Stomach (tissue), 9 donors: ENCODE results near the gene CENATAC. TPM values are rescaled to one million over a fixed set of nuclear protein-coding genes. Genes with fewer than 3 reads are reported as not detected.
A peak's percentile ranks its signal among the peaks of the same experiment; 100 is the strongest.

Source experiments
- DNase-seq, 2 donors: peaks; one replicate each; pipeline versions ENCODE4 v3.0.0 to v3.0.0-alpha.2; 2013 to 2019
- H3K27ac ChIP-seq, 5 donors: fragments of 200-600 bp in 4 of 5; sonication (generic) in 4 of 5; one replicate each; pipeline ENCODE4 v1.5.1; 2013 to 2019; ENCODE audit warnings: mild to moderate bottlenecking in 1 of 5, moderate library complexity in 1 of 5
- H3K27me3 ChIP-seq, 3 donors: fragments of 200-600 bp; sonication (generic); one replicate each; pipeline ENCODE4 v1.5.1; 2017 to 2019; ENCODE audit warnings: mixed run types in 1 of 3
- H3K36me3 ChIP-seq, 4 donors: fragments of 200-600 bp; sonication (generic); 1 replicate in 3 of 4; 2 replicates in 1 of 4; pipeline ENCODE4 v1.5.1; 2016 to 2019
- H3K4me1 ChIP-seq, 4 donors: fragments of 200-600 bp; sonication (generic); one replicate each; pipeline ENCODE4 v1.5.1; 2016 to 2019
- H3K4me3 ChIP-seq, 4 donors: fragments of 200-600 bp; sonication (generic) in 3 of 4; one replicate each; pipeline ENCODE4 v1.5.1; 2016 to 2019; ENCODE audit warnings: mild to moderate bottlenecking in 1 of 4
- H3K9me3 ChIP-seq, 4 donors: fragments of 200-600 bp; sonication (generic); one replicate each; pipeline ENCODE4 v1.5.1; 2016 to 2019
- CTCF ChIP-seq, 7 experiments: fragments of 450-650 bp in 4 of 7; fragments of 200-600 bp in 3 of 7; sonication (generic) in 3 of 7; IDR thresholded peaks; one replicate each; pipeline ENCODE4 v1.5.1; 2016 to 2019; ENCODE audit warnings: antibody characterized with exemption in 7 of 7, control low read depth in 2 of 7, mild to moderate bottlenecking in 1 of 7
- EP300 ChIP-seq: sonication (generic); formaldehyde crosslinking; IDR thresholded peaks from one replicate; pipeline ENCODE4 v1.6.1; 2017; ENCODE audit warnings: antibody characterized with exemption
- POLR2A ChIP-seq, 4 donors: fragments of 450-650 bp; IDR thresholded peaks; one replicate each; pipeline ENCODE4 v1.6.1; 2016; ENCODE audit warnings: antibody characterized with exemption in 4 of 4, control low read depth in 2 of 4, mild to moderate bottlenecking in 1 of 4, moderate library complexity in 1 of 4
- POLR2AphosphoS5 ChIP-seq, 3 donors: sonication (generic); formaldehyde crosslinking; IDR thresholded peaks; one replicate each; pipeline ENCODE4 v1.6.1; 2016; ENCODE audit warnings: antibody characterized with exemption in 3 of 3
- WGBS, 5 donors: extraction: QIAGEN DNeasy Blood & Tissue Kit in 3 of 5; methylation state at CpG; one replicate each; pipeline versions ENCODE4 v1.1.5 to v1.1.7; 2013 to 2018; 5-methylcytosine and 5-hydroxymethylcytosine counted together
- intact Hi-C: fragments of 100-400 bp; cut with DNase I; formaldehyde crosslinking; loops from one replicate; pipeline ENCODE4 v1.15.1; 2023; ENCODE audit warnings: low total_unique reads
- polyA plus RNA-seq, 3 donors: library from polyadenylated mRNA; stranded (reverse); fragments of 200-250 nt; gene quantifications; one replicate each; pipeline ENCODE4 v1.2.3, GENCODE V29; 2013
- total RNA-seq, 5 donors: library from RNA; depleted of rRNA; stranded (reverse); fragments of >200 nt; gene quantifications; one replicate each; pipeline versions ENCODE4 v1.1.0 to v1.2.3, GENCODE V29; 2014 to 2016
- donor health status: healthy with polysubstance abuse.
- donor health status: Bipolar disorder and iron deficiency.
- donor health status: healthy.

Gene CENATAC
- total and polyA plus RNA-seq, 8 donors: 17.8 to 310 (median 50.0) TPM

DNA sequence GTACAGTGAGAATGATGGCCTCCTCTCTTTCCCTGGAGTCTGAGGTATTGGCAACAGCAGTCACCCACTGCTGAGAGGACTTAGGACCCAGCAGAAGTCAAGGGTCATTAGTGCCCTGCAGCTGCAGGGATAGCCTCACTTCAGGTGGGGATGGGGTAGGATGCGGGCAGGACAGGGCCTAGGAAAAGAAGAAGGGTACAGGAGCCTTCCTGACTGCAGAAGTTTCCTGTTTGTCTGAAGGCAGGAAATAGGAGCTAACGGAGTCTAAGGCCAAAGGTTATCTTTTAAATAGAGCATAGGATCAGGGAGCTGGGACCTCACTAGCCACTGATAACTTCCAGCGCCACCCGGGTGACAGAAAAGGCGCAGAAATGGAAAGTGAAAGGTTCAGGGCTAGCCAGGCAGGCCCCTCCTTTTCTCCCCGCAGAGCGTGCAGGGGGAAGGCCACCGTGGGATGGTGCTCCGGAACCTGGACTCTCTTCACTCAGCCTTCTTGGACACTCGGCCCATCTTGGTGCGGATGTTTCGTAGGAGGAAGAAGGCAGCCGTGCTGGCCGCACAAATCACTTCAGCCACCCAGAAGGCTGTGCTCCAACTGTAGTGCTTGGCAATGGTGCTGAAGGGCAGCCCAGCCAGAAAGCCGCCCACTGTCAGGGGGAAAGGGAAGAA is 26.6 kb downstream of the CENATAC start:
- no peak for DNase-seq
- 55 to 71% (median 68%) methylated on average over 14 to 15 of the region's 15 CpGs for WGBS, 5 donors
- Histone ChIP-seq H3K36me3 (peaks cover 35 to 76% (median 66%) of the 10 kb centered on the region in 4 donors), H3K27me3 (no peaks in the 10 kb centered on the region), H3K4me1 (peaks cover 36 to 96% (median 84%) of the 10 kb centered on the region in 4 donors), H3K27ac (peak overlapping the region in 4 of 5 donors; percentile 24 to 52 (median 48)), H3K4me3 (peak overlapping the region in 1 of 4 donors; percentile 14), H3K9me3 (no peaks in the 10 kb centered on the region)
- intact Hi-C loops: no loop called here
- TF ChIP-seq CTCF (IDR thresholded peaks at IDR 0.05) (no peak), POLR2AphosphoS5 (IDR thresholded peaks at IDR 0.05) (no peak), EP300 (no peak), POLR2A (IDR thresholded peaks at IDR 0.05) (no peak)

GRCh38 chr11:119025099-119025473 is 27.1 kb downstream of the CENATAC start:
- Histone ChIP-seq H3K27ac (peak overlapping the region in 4 of 5 donors; percentile 24 to 52 (median 48)), H3K4me1 (peaks cover 36 to 96% (median 85%) of the 10 kb centered on the region in 4 donors), H3K27me3 (no peaks in the 10 kb centered on the region), H3K36me3 (peaks cover 35 to 74% (median 66%) of the 10 kb centered on the region in 4 donors), H3K9me3 (no peaks in the 10 kb centered on the region), H3K4me3 (peak overlapping the region in 1 of 4 donors; percentile 14)
- no peak for TF ChIP-seq CTCF (IDR thresholded peaks at IDR 0.05)
- TF ChIP-seq EP300: no peak
- TF ChIP-seq POLR2AphosphoS5 (IDR thresholded peaks at IDR 0.05): no peak
- no peak for TF ChIP-seq POLR2A (IDR thresholded peaks at IDR 0.05)
- DNase-seq: no peak
- intact Hi-C loops: no loop called here
- WGBS, 5 donors: 38 to 56% (median 53%) methylated on average over 5 of the region's 5 CpGs

- 78 to 96% (median 86%) methylated on average over 5 of the region's 5 CpGs for whole genome bisulfite sequencing, 5 donors
- Histone ChIP-seq H3K36me3 (peaks cover 35 to 70% (median 66%) of the 10 kb centered on the region in 4 donors), H3K9me3 (no peaks in the 10 kb centered on the region), H3K27ac (peak overlapping the region in 4 of 5 donors; percentile 24 to 52 (median 48)), H3K27me3 (no peaks in the 10 kb centered on the region), H3K4me1 (peaks cover 32 to 93% (median 83%) of the 10 kb centered on the region in 4 donors), H3K4me3 (no peak overlapping the region)
- DNase-seq: no peak
- TF ChIP-seq POLR2AphosphoS5 (IDR thresholded peaks at IDR 0.05) (no peak), CTCF (IDR thresholded peaks at IDR 0.05) (no peak), POLR2A (IDR thresholded peaks at IDR 0.05) (no peak), EP300 (no peak)
- intact Hi-C loops: no loop called here
These were observed 27.6 kb downstream of the CENATAC start for GRCh38 chr11:119025541-119025940.

GRCh38 chr11:119025978-119026766 is 28.2 kb downstream of the CENATAC start:
- peaks cover 35 to 69% (median 63%) of the 10 kb centered on the region in 4 donors for H3K36me3 ChIP-seq
- H3K27ac ChIP-seq: peak overlapping the region in 2 of 5 donors; percentile 51 to 52
- TF ChIP-seq CTCF (IDR thresholded peaks at IDR 0.05) (no peak), POLR2A (IDR thresholded peaks at IDR 0.05) (no peak), POLR2AphosphoS5 (IDR thresholded peaks at IDR 0.05) (no peak), EP300 (no peak)
- peaks cover 28 to 89% (median 78%) of the 10 kb centered on the region in 4 donors for H3K4me1 ChIP-seq
- intact Hi-C loops: no loop called here
- no peak overlapping the region for H3K4me3 ChIP-seq
- 83 to 94% (median 89%) methylated on average over 14 to 16 of the region's 16 CpGs for WGBS, 5 donors
- H3K9me3 ChIP-seq: no peaks in the 10 kb centered on the region
- DNase-seq: no peak
- no peaks in the 10 kb centered on the region for H3K27me3 ChIP-seq
